ENCODE results near the gene SLC39A11.
A peak's percentile ranks its signal among the peaks of the same experiment; 100 is the strongest.
"Not testable (repeated sequence)": the region's sequence is repeated elsewhere in the genome, so short reads cannot be mapped to it uniquely, and the experiment has no call there.

The SLC39A11 gene

GRCh38 chr17:72832306-72832705 is 260.2 kb downstream of the SLC39A11 start:
- DNase-seq (ENCODE audit: low spot score) = no peak

GRCh38 chr17:72829883-72830282 is 262.6 kb downstream of the SLC39A11 start:
- DNase-seq (ENCODE audit: low spot score) = no peak

GRCh38 chr17:72826602-72827001 is 265.9 kb downstream of the SLC39A11 start:
- peak; percentile 69 for DNase-seq (ENCODE audit: low spot score)

- DNase-seq (ENCODE audit: low spot score) = not testable (repeated sequence)
Observed at GRCh38 chr17:72826059-72826458, 266.4 kb downstream of the SLC39A11 start.

GRCh38 chr17:72825218-72825617 is 267.3 kb downstream of the SLC39A11 start:
- no peak for DNase-seq (ENCODE audit: low spot score)

GRCh38 chr17:72824267-72824666 is 268.2 kb downstream of the SLC39A11 start:
- DNase-seq (ENCODE audit: low spot score) = not testable (repeated sequence)

GRCh38 chr17:72822358-72823023 is 270.0 kb downstream of the SLC39A11 start:
- peak; percentile 7 for DNase-seq (ENCODE audit: low spot score)

GRCh38 chr17:72816406-72816805 is 276.1 kb downstream of the SLC39A11 start:
- DNase-seq (ENCODE audit: low spot score) = no peak

GRCh38 chr17:72813481-72813880 is 279.0 kb downstream of the SLC39A11 start:
- DNase-seq (ENCODE audit: low spot score) = no peak

- DNase-seq (ENCODE audit: low spot score) = peak; percentile 15
Observed at GRCh38 chr17:72812823-72813222, 279.7 kb downstream of the SLC39A11 start.

GRCh38 chr17:72811976-72812687 is 280.4 kb downstream of the SLC39A11 start:
- no peak for DNase-seq (ENCODE audit: low spot score)

GRCh38 chr17:72810991-72811508 is 281.4 kb downstream of the SLC39A11 start:
- DNase-seq (ENCODE audit: low spot score) = no peak

- DNase-seq (ENCODE audit: low spot score) = no peak
Observed at GRCh38 chr17:72806011-72806410, 286.5 kb downstream of the SLC39A11 start.

GRCh38 chr17:72804949-72805707 is 287.4 kb downstream of the SLC39A11 start:
- no peak for DNase-seq (ENCODE audit: low spot score)

GRCh38 chr17:72802726-72803125 is 289.8 kb downstream of the SLC39A11 start:
- no peak for DNase-seq (ENCODE audit: low spot score)

- DNase-seq (ENCODE audit: low spot score) = no peak
Observed at GRCh38 chr17:72797142-72797541, 295.3 kb downstream of the SLC39A11 start.

GRCh38 chr17:72795941-72796340 is 296.5 kb downstream of the SLC39A11 start:
- no peak for DNase-seq (ENCODE audit: low spot score)

- DNase-seq (ENCODE audit: low spot score) = no peak
Observed at GRCh38 chr17:72794152-72794551, 298.3 kb downstream of the SLC39A11 start.

GRCh38 chr17:72792771-72793170 is 299.7 kb downstream of the SLC39A11 start:
- no peak for DNase-seq (ENCODE audit: low spot score)

GRCh38 chr17:72790190-72790589 is 302.3 kb downstream of the SLC39A11 start:
- no peak for DNase-seq (ENCODE audit: low spot score)

GRCh38 chr17:72789711-72790110 is 302.8 kb downstream of the SLC39A11 start:
- DNase-seq (ENCODE audit: low spot score) = no peak

- DNase-seq (ENCODE audit: low spot score) = peak; percentile 41
Observed at GRCh38 chr17:72788950-72789585, 303.4 kb downstream of the SLC39A11 start.
